Measurements from ENCODE around the gene ARHGAP24. TPM values are rescaled to one million over a fixed set of nuclear protein-coding genes. Genes with fewer than 3 reads are reported as not detected.

Gene ARHGAP24
- total and polyA plus RNA-seq, 10 of the 15 experiments (the other 5 are each of a cell fraction or from before 2014, with no cell fraction given), result 0.10 to 4.2 (median 0.52) TPM

- Histone ChIP-seq H3K4me2 (ENCODE audit: control insufficient read depth, insufficient read depth) (no peak overlapping the region), H3K79me2 (ENCODE audit: control insufficient read depth, insufficient read depth, low read length) (no peaks in the 10 kb centered on the region), H3K27ac (ENCODE audit: control insufficient read depth, insufficient read depth) (no peak overlapping the region), H2AFZ (ENCODE audit: control insufficient read depth, low read depth, low read length) (no peak overlapping the region), H4K20me1 (ENCODE audit: control insufficient read depth, insufficient read depth) (no peaks in the 10 kb centered on the region), H3K9me3 (replicated peaks; ENCODE audit: control insufficient read depth, insufficient read depth, low read length) (no peaks in the 10 kb centered on the region), H3K27me3 (replicated peaks in 1 of 2; ENCODE audit: control insufficient read depth in 2 of 2, insufficient read depth in 2 of 2, low read length in 1 of 2) (no peaks in the 10 kb centered on the region), H3K4me3 (no peak overlapping the region), H3K4me1 (ENCODE audit: control insufficient read depth, insufficient read depth, low read length) (no peaks in the 10 kb centered on the region), H3K9ac (ENCODE audit: control insufficient read depth, insufficient read depth, low read length) (no peak overlapping the region), H3K36me3 (ENCODE audit: control insufficient read depth in 2 of 2, insufficient read depth in 2 of 2, low read length in 1 of 2) (no peaks in the 10 kb centered on the region)
- RAD21 ChIA-PET (ENCODE audit: unreplicated experiment), result no interaction called here
- WGBS (ENCODE audit: insufficient coverage, insufficient replicate concordance, low lambda C conversion rate, missing lambda C conversion rate), result 18% methylated on average over 5 of the region's 5 CpGs
- in situ Hi-C loops (cut with MboI), result no loop called here
- POLR2A ChIA-PET, result no interaction called here
- ATAC-seq (no peak; the same call in 2 of the 3 replicates), FAIRE-seq (no peak), DNase-seq (ENCODE audit: low read depth, low spot score) (no peak)
- SMC1A ChIA-PET (ENCODE audit: uncharacterized antibody, unreplicated experiment), result interaction anchor here (0.9 to 1.3 kb wide), 3 partner anchors 34 to 595 kb away, joined by 3 to 4 read pairs (median 4); no protein-coding TSS in a partner anchor
- no TSS peak for BruUV-seq (replicated peaks)
- no peak for TF ChIP-seq SIX5 (IDR thresholded peaks at IDR 0.05; ENCODE audit: low read depth, low read length, severe bottlenecking)
- 0 out of 2 replicates have a peak, but pooled peaks have one; percentile 16 for TF ChIP-seq ATF7 (IDR thresholded peaks at IDR 0.05; ENCODE audit: low read depth)
- peak; percentile 36 for TF ChIP-seq JUNB (IDR thresholded peaks at IDR 0.05)
- intact Hi-C loops (cut with micrococcal nuclease; ENCODE audit: unreplicated experiment), result no loop called here
- CTCF ChIA-PET, result interaction anchor here (1.2 to 2.0 kb wide), 3 partner anchors 8 to 39 kb away, joined by 3 to 7 read pairs (median 4); no protein-coding TSS in a partner anchor
These were observed 265.5 kb downstream of the ARHGAP24 start for GRCh38 chr4:85740431-85740861.

- BruUV-seq (replicated peaks), result no TSS peak
- CTCF ChIA-PET, result interaction anchor here (0.9 to 2.0 kb wide), 5 partner anchors 9 to 593 kb away, joined by 3 to 7 read pairs (median 3); no protein-coding TSS in a partner anchor
- SMC1A ChIA-PET (ENCODE audit: uncharacterized antibody, unreplicated experiment), result interaction anchor here (0.8 to 1.3 kb wide), 4 partner anchors 10 to 267 kb away, joined by 3 to 4 read pairs (median 3); no protein-coding TSS in a partner anchor
- Histone ChIP-seq H2AFZ (ENCODE audit: control insufficient read depth, low read depth, low read length) (no peak overlapping the region), H3K9me3 (replicated peaks; ENCODE audit: control insufficient read depth, insufficient read depth, low read length) (no peaks in the 10 kb centered on the region), H3K4me1 (ENCODE audit: control insufficient read depth, insufficient read depth, low read length) (no peaks in the 10 kb centered on the region), H4K20me1 (ENCODE audit: control insufficient read depth, insufficient read depth) (no peaks in the 10 kb centered on the region), H3K4me2 (ENCODE audit: control insufficient read depth, insufficient read depth) (no peak overlapping the region), H3K27me3 (replicated peaks in 1 of 2; ENCODE audit: control insufficient read depth in 2 of 2, insufficient read depth in 2 of 2, low read length in 1 of 2) (no peaks in the 10 kb centered on the region; a peak in 1 of 4 replicates), H3K36me3 (ENCODE audit: control insufficient read depth in 2 of 2, insufficient read depth in 2 of 2, low read length in 1 of 2) (no peaks in the 10 kb centered on the region), H3K9ac (ENCODE audit: control insufficient read depth, insufficient read depth, low read length) (no peak overlapping the region), H3K79me2 (ENCODE audit: control insufficient read depth, insufficient read depth, low read length) (no peaks in the 10 kb centered on the region), H3K4me3 (no peak overlapping the region), H3K27ac (ENCODE audit: control insufficient read depth, insufficient read depth) (no peak overlapping the region)
- RAD21 ChIA-PET (ENCODE audit: unreplicated experiment), result no interaction called here
- ATAC-seq (no peak), FAIRE-seq (no peak), DNase-seq (ENCODE audit: low read depth, low spot score) (no peak)
- WGBS (ENCODE audit: insufficient coverage, insufficient replicate concordance, low lambda C conversion rate, missing lambda C conversion rate), result 13% methylated on average over 2 of the region's 2 CpGs
- intact Hi-C loops (cut with micrococcal nuclease; ENCODE audit: unreplicated experiment), result no loop called here
- POLR2A ChIA-PET, result no interaction called here
- in situ Hi-C loops (cut with MboI), result no loop called here
- no peak for TF ChIP-seq ZSCAN29 (IDR thresholded peaks at IDR 0.05)
- TF ChIP-seq CBFB (IDR thresholded peaks at IDR 0.05; ENCODE audit: low read depth), result no peak
- no peak for TF ChIP-seq IRF5 (IDR thresholded peaks at IDR 0.05; ENCODE audit: borderline replicate concordance)
- no peak for TF ChIP-seq MYB (IDR thresholded peaks at IDR 0.05; ENCODE audit: borderline replicate concordance, low read depth, low read length)
- TF ChIP-seq HDAC6 (IDR thresholded peaks at IDR 0.05; ENCODE audit: unreplicated experiment), result no peak
- TF ChIP-seq RB1 (IDR thresholded peaks at IDR 0.05; ENCODE audit: borderline replicate concordance), result no peak
- TF ChIP-seq PML (IDR thresholded peaks at IDR 0.05; ENCODE audit: low read length), result no peak
- no peak for TF ChIP-seq STAT3 (IDR thresholded peaks at IDR 0.05; ENCODE audit: low read depth, low read length)
- no peak for TF ChIP-seq MTA2 (IDR thresholded peaks at IDR 0.05; ENCODE audit: low read depth)
- TF ChIP-seq CBX3 (IDR thresholded peaks at IDR 0.05; ENCODE audit: borderline replicate concordance, low read depth), result no peak
- TF ChIP-seq TBL1XR1 (IDR thresholded peaks at IDR 0.05; ENCODE audit: low read depth, low read length), result no peak
- no peak for TF ChIP-seq ZZZ3 (IDR thresholded peaks at IDR 0.05; ENCODE audit: control insufficient read depth, insufficient read length, low read depth)
- TF ChIP-seq RELA (IDR thresholded peaks at IDR 0.05; ENCODE audit: borderline replicate concordance, partially characterized antibody), result no peak
- no peak for TF ChIP-seq PBX3 (IDR thresholded peaks at IDR 0.05; ENCODE audit: insufficient replicate concordance, low read depth, low read length)
These were observed 266.4 kb downstream of the ARHGAP24 start for GRCh38 chr4:85741381-85741780.
